GM20431 (cell line): ENCODE results near the gene ATP2A3.
"Not testable (repeated sequence)": the region's sequence is repeated elsewhere in the genome, so short reads cannot be mapped to it uniquely, and the experiment has no call there.

Source experiments
- in situ Hi-C: fragments of 300-500 bp; cut with MseI, MboI; formaldehyde crosslinking; loops from one replicate; pipeline ENCODE4 v1.15.0; 2020; ENCODE audit warnings: low sequenced_read_pairs; ENCODE audit not compliant: unreplicated experiment

Gene ATP2A3

DNA sequence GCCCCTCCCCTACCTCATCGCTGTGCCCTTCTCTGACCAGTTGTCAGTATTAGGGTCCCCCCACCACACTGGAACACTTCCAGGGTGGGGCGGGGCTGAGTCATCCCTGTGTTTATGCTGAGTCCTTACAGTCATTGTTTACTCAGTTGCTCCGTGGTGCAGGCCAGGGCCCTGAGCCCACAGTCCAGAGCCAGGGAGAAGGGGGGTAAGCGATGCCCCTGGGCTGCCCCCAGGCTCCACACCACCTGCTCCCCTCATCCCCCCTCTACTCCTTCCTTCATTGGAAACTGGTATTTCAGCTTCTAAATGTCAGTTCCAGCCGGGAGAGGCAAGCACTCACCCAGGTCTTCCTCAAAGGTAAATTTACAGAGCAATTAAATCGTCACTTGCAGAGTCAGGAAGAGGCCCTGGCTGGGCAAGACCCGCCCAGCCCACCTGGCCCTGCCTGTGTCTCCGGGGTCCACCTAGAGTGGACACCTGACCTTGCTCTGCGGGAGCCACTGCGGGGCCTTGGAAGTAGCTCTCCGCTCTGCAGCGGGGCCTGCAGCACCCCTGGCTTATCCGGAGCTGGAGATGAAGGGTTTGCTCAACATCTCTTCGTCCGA, 4.8 kb downstream of the ATP2A3 start:
- in situ Hi-C loops: no loop called here

DNA sequence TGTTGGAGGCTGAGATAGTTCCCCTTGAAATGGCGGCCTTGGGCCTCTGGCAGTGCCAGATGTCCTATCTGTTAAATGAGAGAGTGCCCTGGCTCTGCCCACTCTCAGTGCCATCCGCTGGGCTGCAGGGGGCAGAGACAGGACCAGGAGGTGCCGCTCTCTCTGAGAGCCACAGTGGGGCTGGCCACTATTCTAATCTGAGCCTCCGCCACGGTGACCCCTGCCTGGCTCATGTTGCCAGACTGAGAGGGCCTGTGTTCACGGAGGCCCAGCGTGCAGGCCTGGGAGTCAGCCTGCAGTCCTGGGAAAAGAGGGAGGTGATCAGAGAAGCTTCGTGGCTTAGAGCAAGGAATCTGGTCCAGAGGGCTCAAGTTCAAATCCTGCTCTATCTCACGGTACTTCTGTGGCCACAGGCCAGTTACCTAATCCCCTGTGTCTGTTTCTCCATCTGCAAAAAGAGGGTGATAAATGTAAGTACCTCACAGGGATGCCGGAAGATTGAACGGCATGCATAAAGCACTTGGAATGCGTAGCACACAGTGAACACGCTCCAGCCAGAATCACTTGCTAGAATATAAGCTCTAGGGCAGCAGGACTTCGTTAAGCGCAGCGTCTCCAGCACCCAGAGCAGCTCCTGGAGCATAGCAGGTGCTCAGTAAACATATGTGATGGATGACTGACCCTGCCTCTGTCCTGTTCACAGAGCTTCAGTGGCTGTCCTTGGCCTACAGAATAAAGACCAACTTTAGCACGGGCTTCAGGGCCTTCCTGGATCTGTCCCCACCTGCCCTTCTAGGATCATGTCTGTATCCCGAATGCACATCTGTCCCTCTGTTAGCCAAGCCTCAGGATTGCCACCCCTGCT, 6.3 kb downstream of the ATP2A3 start:
- in situ Hi-C loops: no loop called here

DNA sequence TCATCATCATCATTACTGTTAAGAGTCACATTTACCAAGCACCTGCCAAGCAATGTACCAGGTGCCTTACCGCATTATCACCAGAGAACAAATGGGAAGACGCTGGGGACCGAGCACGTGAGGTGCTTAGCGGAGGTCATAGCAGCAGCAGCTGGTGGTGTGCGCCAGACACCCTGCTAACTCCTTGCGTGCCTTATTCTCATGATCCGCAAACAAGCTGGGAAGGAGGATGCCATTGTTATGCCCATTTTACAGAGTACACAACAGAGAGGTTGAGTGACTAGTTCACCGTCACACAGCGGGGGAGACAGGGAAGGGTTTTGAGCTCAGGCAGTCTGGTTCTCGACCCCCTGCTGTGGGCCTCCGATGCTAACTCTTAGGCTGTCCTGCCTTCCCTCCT, 7.3 kb downstream of the ATP2A3 start:
- in situ Hi-C loops: no loop called here

DNA sequence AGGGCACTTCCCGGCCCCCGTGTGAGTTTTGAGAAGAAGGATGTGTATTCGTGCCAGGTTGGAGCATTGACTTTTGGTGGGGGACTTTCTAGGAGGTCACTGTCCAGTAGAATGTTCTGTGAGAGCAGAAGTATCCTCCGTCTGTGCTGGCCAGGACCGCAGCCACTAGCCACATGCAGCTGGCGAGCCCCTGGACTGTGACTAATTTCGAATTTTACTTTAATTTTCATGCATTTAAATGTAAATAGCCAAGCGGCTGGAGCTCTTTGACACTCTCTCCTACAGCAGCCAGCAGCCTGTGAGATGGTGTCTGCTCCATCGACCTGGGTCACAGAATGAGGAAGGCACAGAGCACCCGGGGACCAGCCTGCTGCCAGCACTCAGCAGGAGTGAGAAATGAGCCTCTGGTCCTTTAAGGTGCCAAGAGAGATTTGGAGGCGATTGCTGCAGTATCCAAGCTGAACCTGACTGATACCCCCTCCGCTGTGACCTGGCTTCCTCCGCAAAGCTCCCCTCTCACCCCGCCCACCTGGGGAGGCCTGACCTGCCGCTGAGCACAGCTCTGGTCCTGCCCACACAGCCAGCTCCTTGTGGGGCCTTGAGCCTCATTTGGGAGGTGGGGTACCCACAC, 7.8 kb downstream of the ATP2A3 start:
- in situ Hi-C loops: no loop called here

DNA sequence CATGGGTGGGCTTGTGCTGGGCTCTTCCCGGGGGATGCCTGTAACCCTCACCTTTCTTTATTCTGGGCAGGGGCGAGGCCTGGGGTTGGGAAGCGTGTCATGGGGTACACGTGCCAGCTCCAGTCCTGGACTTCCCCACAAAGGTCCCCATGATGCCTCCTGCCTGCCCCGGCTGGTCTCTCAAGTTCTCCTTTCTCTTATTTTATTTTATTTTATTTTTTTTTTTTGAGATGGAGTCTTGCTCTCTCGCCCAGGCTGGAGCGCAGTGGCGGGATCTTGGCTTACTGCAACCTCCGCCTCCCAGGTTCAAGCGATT, 8.6 kb downstream of the ATP2A3 start:
- in situ Hi-C loops: no loop called here

DNA sequence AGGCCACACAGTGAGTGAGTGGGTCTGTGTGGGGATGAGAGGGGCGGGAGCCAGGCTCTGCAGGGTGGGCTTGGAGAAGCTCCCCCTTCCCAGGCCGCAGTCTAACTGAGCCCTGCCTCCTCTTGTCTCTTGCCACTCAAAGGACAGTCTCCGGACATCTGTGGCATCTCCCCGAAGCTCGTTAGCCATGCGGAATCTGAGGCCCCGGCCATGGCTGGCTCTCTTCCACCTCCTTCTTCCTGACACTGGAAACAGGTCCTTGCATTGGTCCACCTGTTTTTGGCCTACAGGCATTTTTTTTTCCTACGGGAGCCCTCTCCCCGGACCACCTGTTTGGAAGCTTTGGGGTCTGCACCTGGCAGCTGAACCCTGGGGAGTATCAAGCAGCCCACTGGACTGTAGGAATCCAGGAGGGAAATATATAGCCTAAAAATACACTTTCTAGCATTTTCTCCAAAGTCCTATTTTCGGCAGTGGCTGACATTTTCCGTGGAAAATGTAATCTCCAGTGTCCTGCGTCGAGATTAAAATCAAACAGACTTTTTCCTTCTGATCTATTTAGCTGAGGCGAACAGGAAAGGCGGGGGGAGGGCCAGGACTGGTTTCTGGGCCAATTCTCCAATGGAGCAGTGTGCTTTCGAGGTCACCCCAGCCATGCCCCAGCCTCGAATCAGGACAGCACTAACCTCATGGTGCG, 9.1 kb downstream of the ATP2A3 start:
- in situ Hi-C loops: no loop called here

DNA sequence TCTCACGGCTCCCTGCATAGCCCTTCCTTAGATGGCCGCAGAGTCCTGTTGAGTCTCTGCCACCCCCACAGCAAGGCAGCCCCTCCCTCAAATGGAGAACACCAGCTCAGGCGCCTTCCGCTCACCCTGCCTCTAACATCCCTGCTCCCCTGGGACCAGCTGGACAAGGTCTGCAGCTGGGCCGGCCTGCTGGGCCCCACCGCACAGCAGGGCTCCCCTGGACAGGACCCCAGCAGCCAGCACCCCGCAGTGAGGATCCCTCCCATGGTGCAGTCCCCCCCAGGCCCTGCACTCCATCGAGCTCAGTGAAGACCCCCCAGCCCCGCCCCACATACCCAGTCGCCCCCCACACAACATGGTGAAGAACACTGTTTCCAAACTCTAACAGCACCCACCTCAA, 10.2 kb downstream of the ATP2A3 start:
- in situ Hi-C loops: no loop called here

DNA sequence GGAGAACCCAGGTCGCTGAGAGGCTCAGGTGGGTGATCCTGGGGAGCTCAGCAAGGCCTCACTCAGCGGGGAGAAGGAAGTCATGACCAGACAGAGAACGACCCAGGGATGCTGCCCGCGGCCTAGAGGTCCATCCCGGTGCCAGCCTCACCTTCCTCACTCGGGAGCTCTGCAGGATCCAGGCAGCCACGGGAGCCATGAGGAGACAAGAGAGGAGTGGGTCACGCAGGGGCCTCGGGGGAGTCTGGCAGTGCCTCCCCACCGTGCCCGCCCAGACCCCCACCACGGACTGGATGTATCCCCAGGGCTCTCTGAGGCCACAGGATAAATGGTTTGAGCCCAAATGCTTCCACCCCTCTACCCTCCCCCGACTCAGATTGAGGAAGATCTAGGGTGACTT, 10.7 kb downstream of the ATP2A3 start:
- in situ Hi-C loops: no loop called here

DNA sequence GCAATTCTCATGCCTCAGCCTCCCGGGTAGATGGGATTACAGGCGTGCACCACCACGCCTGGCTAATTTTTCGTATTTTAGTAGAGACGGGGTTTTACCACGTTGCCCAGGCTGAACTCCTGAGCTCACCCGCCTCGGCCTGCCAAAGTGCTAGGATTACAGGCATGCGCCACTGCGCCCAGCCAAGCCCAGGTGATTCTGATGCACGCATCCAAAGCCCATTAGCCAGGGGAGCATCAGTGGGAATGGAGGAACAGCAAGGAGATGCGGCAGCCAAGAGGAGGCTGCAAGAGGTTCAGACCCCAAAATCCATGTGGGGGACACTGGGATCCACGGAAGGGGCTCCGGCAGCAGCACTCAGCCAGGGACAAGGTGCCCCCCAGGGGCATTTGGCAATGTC, 12.1 kb downstream of the ATP2A3 start:
- in situ Hi-C loops: no loop called here

DNA sequence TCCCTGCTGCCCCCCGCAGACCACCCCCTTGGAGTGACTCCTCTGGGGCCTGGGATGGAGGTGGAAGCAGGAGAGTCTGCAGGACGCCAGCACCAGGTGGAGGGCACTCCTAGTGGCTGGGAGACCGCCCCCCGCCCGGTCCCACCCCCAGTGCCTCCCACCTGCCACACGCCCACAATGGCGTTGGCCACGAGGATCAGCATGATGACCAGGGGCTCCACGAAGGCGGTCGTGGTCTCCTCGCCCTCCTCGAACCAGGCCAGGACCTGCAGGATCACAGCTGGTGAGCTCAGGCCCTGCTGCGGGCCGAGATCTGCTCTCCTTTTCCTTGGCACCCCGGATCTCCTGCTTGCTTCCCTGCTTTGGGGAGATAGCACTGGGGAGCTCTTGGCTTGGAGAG, 12.8 kb downstream of the ATP2A3 start:
- in situ Hi-C loops: no loop called here

DNA sequence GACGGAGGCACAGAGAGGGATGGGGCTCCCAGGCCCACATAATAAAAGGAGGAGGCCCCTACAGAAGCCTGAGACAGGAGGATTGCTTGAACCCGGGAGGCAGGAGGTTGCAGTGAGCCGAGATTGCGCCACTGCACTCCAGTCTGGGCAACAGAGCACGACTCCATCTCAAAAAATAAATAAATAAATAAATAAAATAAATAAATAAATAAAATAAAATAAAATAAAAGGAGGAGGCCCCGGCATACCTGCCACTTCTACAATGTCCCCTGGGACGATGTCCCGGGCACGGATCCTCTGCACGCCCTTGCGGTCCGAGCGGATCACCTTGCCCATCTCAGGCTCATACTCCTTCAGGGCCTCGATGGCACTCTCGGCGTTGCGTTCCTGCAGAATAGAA, 13.2 kb downstream of the ATP2A3 start:
- in situ Hi-C loops: no loop called here

DNA sequence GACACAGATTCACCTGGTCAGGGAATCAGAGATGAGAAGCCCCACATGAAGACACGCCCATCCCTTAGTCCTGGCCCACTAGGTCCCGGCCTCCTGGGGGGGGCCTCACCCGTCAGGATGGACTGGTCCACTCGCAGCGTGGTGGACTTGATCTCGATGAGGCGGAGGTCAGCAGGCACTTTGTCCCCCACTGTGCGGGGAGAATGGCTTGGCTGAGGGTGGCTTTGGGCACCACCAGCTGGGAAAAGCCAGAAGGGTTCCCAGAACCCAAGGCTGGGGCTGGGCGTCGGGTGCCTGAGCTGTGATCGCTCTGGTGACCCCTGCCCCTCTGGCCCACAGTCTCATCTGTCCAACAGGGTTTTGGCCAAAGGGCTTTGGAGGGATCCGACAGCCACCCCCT, 13.7 kb downstream of the ATP2A3 start:
- in situ Hi-C loops: no loop called here

DNA sequence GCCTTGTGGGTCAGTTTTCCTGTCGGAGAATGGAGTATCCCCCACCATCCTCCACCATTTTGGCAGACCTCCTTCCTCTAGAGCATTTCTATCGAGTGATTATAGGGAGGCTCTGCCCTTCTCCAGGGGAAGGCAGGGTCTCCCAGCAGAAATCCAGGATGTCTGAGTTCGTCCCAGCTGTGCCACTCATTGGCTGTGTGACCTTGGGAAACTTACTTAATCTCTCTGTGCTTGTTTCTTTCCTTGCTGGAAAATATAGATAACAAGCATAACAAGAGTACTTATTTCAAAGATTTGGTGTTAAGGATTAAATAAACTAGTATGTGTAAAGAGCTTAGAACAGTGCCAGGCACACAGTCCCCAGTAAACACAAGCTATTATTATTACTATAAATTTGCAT, 14.8 kb downstream of the ATP2A3 start:
- in situ Hi-C loops: no loop called here

DNA sequence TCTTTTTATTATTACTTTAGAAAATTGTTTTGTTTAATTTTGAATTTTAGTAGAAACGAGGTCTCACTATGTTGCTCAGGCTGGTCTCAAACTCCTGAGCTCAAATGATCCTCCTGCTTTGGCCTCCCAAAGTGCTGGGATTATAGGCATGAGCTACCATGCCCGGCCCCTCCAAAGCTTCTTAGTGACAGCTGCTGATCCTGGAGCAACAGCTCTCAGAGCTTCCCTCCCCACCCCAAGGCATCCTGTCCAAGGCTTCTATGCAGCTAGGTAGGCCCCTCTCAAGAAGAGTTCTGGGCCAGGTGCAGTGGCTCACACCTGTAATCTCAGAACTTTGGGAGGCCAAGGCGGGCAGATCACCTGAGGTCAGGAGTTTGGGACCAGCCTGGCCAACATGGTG, 15.7 kb downstream of the ATP2A3 start:
- in situ Hi-C loops: not testable (repeated sequence)

DNA sequence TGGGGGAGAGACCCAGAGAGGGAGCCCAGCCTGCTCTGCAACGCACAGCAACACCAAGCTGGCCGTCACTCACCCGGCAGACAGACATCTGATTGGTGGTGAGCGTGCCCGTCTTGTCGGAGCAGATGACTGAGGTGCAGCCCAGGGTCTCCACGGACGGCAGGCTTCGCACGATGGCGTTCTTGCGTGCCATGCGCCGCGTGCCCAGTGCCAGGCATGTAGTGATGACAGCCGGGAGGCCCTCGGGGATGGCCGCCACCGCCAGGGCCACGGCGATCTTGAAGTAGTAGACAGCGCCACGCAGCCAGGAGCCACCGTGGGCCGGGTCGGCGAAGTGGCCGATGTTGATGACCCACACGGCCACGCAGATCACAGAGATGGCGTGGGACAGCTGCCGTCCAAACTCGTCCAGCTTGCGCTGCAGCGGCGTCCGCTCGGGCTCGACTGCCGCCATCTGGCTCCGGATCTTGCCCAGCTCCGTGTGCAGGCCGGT, 16.9 kb downstream of the ATP2A3 start:
- in situ Hi-C loops: no loop called here

DNA sequence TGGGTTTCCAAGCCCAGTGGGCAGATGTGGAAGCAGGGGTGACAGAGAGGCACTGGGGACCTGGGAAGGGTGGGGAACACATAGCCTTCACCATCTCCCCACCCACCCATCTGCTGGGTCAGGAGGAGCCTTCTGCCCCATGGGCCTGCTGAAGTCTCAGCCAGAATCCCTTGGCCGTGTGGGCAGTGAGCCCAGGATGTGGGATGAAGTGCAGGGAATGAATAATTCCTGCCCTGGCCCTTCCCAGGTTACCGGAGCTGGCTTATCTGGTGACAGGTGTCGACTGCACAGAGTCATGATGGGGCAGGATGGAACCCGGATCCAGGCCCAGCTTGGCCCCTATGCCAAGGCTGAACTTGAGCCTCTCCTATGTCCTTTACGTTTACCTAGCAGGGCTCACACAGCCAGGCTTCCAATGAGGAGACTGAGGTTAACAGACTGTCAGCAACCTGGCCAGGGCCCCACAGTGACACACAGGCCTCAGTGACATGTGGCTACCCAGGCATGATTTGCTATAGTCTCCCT, 17.5 kb downstream of the ATP2A3 start:
- in situ Hi-C loops: no loop called here

DNA sequence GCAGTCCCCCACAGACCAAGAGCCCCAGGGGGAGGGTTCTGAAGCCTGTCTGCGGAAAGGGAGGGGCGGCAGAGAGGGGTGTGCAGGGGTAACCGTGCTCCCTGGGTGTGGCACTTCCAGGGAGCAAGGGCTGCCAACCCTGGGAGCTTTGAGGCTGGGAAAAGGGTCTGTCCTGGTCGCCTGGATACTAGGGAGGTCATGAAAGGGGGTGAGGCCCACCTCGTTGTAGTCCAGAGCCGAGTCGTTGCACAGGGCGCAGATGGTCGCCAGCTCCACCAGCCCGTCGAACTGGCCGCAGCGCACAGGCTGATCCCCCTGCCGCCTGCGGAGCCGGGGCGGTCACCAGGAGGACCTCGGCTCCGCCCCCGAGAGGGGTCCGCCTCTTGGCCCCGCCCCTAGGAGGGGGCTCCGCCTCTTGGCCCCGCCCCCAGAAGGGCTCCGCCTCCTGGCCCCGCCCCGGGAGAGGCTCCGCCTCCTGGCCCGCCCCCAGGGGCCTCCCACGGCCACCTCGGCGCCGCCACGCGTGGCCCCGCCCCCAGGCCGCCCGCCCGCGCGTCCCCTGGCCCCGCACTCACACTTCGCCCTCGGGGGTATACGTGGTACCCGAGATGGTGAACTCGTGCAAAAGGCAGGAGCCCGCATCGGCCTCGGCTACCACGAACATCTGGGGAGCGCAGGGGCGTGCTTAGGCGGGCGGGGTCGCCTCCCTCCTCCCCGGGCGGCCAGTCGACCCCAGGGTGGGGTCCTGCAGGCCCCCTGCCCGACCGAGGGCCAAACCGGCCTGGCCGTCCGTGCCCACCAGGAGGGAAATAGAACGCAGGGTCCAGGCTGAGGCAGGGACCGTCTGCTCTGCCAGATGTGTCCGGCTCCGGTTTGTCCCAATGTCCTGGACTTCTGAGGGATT, 19.5 kb downstream of the ATP2A3 start:
- in situ Hi-C loops: no loop called here

DNA sequence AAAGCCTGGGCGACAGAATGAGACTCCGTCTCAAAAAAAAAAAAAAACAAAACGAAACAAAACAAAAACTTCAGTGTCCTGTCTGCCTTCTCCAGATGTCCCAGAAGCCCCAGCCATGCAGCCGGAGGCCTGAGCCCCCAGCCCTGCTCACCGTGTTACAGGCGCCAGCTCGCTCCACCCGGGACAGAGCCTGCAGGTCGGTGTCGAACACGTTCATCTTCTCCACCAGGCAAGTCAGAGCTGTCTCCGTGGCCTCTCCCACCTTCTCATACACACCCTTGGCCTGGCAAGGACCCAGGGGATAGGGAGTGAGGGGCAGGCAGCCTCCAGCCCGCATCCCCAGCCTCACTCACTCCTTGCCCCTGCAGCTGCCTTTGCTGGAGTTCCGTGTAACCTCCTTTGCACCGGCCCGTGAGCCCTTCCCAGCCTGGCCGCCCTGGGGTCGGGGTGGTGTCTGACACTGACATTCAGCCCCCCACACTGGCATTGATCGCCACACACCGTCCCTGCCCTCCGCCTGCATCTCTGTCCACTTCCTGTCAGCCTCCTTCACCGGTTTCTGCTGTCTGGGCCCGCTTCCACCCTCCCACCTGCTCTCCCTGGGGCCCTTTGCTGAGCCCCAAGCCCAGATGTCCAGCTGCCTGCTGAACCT, 20.9 kb downstream of the ATP2A3 start:
- in situ Hi-C loops: no loop called here
